ENCODE measurements around the gene MCF2L2. TPM values are rescaled to one million over a fixed set of nuclear protein-coding genes. Genes with fewer than 3 reads are reported as not detected.
"Not testable (repeated sequence)": the region's sequence is repeated elsewhere in the genome, so short reads cannot be mapped to it uniquely, and the experiment has no call there.

The MCF2L2 gene
- total RNA-seq, 1 experiment from 2014 or later = 3.9 TPM

DNA sequence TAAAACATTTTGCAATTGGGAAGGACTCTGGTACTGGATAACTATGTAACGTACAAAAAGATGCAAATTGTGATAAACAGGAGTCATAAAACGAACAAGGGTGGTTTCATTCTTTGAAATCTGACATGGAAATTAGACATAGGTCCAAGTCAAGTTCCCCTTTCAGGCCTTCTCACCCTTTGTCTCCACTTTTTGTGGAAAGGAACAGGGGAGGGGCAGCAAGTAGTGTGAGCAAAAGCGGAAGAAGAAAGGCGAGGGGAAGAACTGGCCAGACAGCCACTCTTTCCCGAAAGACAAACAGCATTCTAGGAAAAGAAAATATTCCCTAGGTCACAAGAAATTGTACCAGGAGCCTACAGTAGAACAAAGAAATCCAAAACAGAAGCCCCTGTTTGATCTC lies 52.6 kb downstream of the MCF2L2 start:
- Mint-ChIP-seq H3K36me3 (ENCODE audit: insufficient read depth, unreplicated experiment) (no peaks in the 10 kb centered on the region), H3K27ac (ENCODE audit: unreplicated experiment) (no peak overlapping the region), H3K4me3 (ENCODE audit: unreplicated experiment) (no peak overlapping the region), H3K9me3 (ENCODE audit: unreplicated experiment) (no peaks in the 10 kb centered on the region), H3K4me1 (ENCODE audit: low read depth, unreplicated experiment) (peaks cover 12% of the 10 kb centered on the region), H3K27me3 (ENCODE audit: insufficient read depth, unreplicated experiment) (no peaks in the 10 kb centered on the region)
- TF ChIP-seq, protein P1, sequence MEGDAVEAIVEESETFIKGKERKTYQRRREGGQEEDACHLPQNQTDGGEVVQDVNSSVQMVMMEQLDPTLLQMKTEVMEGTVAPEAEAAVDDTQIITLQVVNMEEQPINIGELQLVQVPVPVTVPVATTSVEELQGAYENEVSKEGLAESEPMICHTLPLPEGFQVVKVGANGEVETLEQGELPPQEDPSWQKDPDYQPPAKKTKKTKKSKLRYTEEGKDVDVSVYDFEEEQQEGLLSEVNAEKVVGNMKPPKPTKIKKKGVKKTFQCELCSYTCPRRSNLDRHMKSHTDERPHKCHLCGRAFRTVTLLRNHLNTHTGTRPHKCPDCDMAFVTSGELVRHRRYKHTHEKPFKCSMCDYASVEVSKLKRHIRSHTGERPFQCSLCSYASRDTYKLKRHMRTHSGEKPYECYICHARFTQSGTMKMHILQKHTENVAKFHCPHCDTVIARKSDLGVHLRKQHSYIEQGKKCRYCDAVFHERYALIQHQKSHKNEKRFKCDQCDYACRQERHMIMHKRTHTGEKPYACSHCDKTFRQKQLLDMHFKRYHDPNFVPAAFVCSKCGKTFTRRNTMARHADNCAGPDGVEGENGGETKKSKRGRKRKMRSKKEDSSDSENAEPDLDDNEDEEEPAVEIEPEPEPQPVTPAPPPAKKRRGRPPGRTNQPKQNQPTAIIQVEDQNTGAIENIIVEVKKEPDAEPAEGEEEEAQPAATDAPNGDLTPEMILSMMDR (IDR thresholded peaks at IDR 0.05; ENCODE audit: insufficient read depth in 1 of 2, low read depth in 1 of 2, low read length in 1 of 2, severe bottlenecking in 1 of 2, unreplicated experiment in 1 of 2) = no peak
- Histone ChIP-seq H3K4me3 (ENCODE audit: low read depth, low read length) (no peak overlapping the region), H3K9me3 (no peaks in the 10 kb centered on the region), H3K36me3 (ENCODE audit: control insufficient read depth, insufficient read depth, low read length) (no peaks in the 10 kb centered on the region; the same call in 1 of the 2 replicates), H3K4me1 (0 out of 2 replicates have a peak, but pooled peaks cover 4% of the 10 kb centered on the region), H3K27me3 (replicated peaks; ENCODE audit: control insufficient read depth, insufficient read depth, low read length) (no peaks in the 10 kb centered on the region)
- no peak for DNase-seq
- intact Hi-C loops (cut with micrococcal nuclease; ENCODE audit: unreplicated experiment) = no loop called here
- ChIA-PET POLR2A (no interaction called here), CTCF (no interaction called here)
- BruUV-seq (replicated peaks) = no TSS peak

DNA sequence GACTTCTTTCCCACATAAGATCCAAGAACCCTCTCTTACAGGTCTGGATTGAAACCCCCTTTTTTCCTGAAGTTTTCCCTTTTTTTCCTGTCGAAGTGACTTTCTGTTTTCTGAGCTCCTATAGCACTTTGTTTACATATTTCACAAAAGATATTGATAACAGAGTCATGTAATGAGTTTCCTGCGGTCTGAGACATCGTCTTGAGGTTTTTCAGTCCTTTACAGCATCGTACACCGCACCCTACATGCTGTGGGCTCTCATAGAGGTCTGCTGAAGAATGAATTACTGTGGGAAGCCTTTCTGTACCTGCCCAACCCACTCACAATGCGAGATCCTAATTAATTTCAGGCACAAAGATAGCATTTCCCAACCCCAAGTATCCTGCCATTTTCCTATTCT lies 53.1 kb downstream of the MCF2L2 start:
- CTCF ChIA-PET = no interaction called here
- Mint-ChIP-seq H3K36me3 (ENCODE audit: insufficient read depth, unreplicated experiment) (no peaks in the 10 kb centered on the region), H3K4me3 (ENCODE audit: unreplicated experiment) (no peak overlapping the region), H3K27ac (ENCODE audit: unreplicated experiment) (no peak overlapping the region), H3K4me1 (ENCODE audit: low read depth, unreplicated experiment) (peaks cover 12% of the 10 kb centered on the region), H3K9me3 (ENCODE audit: unreplicated experiment) (no peaks in the 10 kb centered on the region), H3K27me3 (ENCODE audit: insufficient read depth, unreplicated experiment) (no peaks in the 10 kb centered on the region)
- intact Hi-C loops (cut with micrococcal nuclease; ENCODE audit: unreplicated experiment) = no loop called here
- no peak overlapping the region for H3K4me3 ChIP-seq (ENCODE audit: low read depth, low read length)
- POLR2A ChIA-PET = no interaction called here
- BruUV-seq (replicated peaks) = no TSS peak
- H3K4me1 ChIP-seq = 0 out of 2 replicates have a peak, but pooled peaks cover 4% of the 10 kb centered on the region
- H3K27me3 ChIP-seq (replicated peaks; ENCODE audit: control insufficient read depth, insufficient read depth, low read length) = no peaks in the 10 kb centered on the region
- TF ChIP-seq, protein P1 (IDR thresholded peaks at IDR 0.05; ENCODE audit: insufficient read depth in 1 of 2, low read depth in 1 of 2, low read length in 1 of 2, severe bottlenecking in 1 of 2, unreplicated experiment in 1 of 2) = no peak
- H3K9me3 ChIP-seq = no peaks in the 10 kb centered on the region
- DNase-seq = no peak
- H3K36me3 ChIP-seq (ENCODE audit: control insufficient read depth, insufficient read depth, low read length) = no peaks in the 10 kb centered on the region; the same call in 1 of the 2 replicates

- Mint-ChIP-seq H3K4me1 (ENCODE audit: low read depth, unreplicated experiment) (peaks cover 12% of the 10 kb centered on the region), H3K36me3 (ENCODE audit: insufficient read depth, unreplicated experiment) (no peaks in the 10 kb centered on the region), H3K27ac (ENCODE audit: unreplicated experiment) (no peak overlapping the region), H3K4me3 (ENCODE audit: unreplicated experiment) (no peak overlapping the region), H3K27me3 (ENCODE audit: insufficient read depth, unreplicated experiment) (no peaks in the 10 kb centered on the region), H3K9me3 (ENCODE audit: unreplicated experiment) (no peaks in the 10 kb centered on the region)
- DNase-seq = no peak
- POLR2A ChIA-PET = no interaction called here
- no TSS peak for BruUV-seq (replicated peaks)
- TF ChIP-seq, protein P1 (IDR thresholded peaks at IDR 0.05; ENCODE audit: insufficient read depth in 1 of 2, low read depth in 1 of 2, low read length in 1 of 2, severe bottlenecking in 1 of 2, unreplicated experiment in 1 of 2) = no peak
- intact Hi-C loops (cut with micrococcal nuclease; ENCODE audit: unreplicated experiment) = no loop called here
- 0 out of 2 replicates have a peak, but pooled peaks cover 4% of the 10 kb centered on the region for H3K4me1 ChIP-seq
- CTCF ChIA-PET = no interaction called here
- no peaks in the 10 kb centered on the region for H3K9me3 ChIP-seq
- H3K27me3 ChIP-seq (replicated peaks; ENCODE audit: control insufficient read depth, insufficient read depth, low read length) = no peaks in the 10 kb centered on the region; the same call in 1 of the 2 replicates
- H3K36me3 ChIP-seq (ENCODE audit: control insufficient read depth, insufficient read depth, low read length) = no peaks in the 10 kb centered on the region; the same call in 1 of the 2 replicates
- no peak overlapping the region for H3K4me3 ChIP-seq (ENCODE audit: low read depth, low read length)
Measured at GRCh38 chr3:183372911-183373310, 55.5 kb downstream of the MCF2L2 start.

DNA sequence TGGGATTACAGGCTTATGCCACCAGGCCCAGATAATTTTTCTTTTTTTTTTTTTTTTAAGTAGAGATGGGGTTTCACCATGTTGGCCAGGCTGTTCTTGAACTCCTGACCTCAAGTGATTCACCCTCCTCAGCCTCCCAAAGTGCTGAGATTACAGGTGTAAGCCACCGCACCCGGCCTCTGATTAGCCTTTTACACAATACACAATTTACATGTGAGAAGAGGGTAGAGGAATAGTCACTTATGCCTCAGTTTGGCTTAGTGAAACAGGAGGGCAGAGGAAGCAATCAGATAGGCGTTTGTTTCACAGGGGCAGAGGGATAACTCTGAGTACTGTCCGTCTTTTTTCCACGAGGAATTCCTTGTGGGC lies 56.8 kb downstream of the MCF2L2 start:
- H3K4me1 ChIP-seq; intact Hi-C loops (cut with micrococcal nuclease; ENCODE audit: unreplicated experiment); H3K27me3 ChIP-seq (replicated peaks; ENCODE audit: control insufficient read depth, insufficient read depth, low read length); H3K4me3 ChIP-seq (ENCODE audit: low read depth, low read length); H3K36me3 Mint-ChIP-seq (ENCODE audit: insufficient read depth, unreplicated experiment); H3K4me3 Mint-ChIP-seq (ENCODE audit: unreplicated experiment); BruUV-seq (replicated peaks); CTCF ChIA-PET; H3K9me3 Mint-ChIP-seq (ENCODE audit: unreplicated experiment); H3K27ac Mint-ChIP-seq (ENCODE audit: unreplicated experiment); H3K4me1 Mint-ChIP-seq (ENCODE audit: low read depth, unreplicated experiment); DNase-seq; H3K9me3 ChIP-seq; H3K27me3 Mint-ChIP-seq (ENCODE audit: insufficient read depth, unreplicated experiment); POLR2A ChIA-PET; H3K36me3 ChIP-seq (ENCODE audit: control insufficient read depth, insufficient read depth, low read length): not testable (repeated sequence)

All from Caco-2 (cell line).